SK-N-SH (cell line): ENCODE results near the gene DMGDH.

Experiments used
- EZH2phosphoT487 ChIP-seq: fragments of 200-600 bp; sonication (generic); IDR thresholded peaks from 2 replicates; pipeline ENCODE4 v1.6.1; 2017; ENCODE audit warnings: low read depth, mixed run types, mild to moderate bottlenecking, antibody characterized with exemption, moderate library complexity, borderline replicate concordance
- JUND ChIP-seq: IDR thresholded peaks from 2 replicates; pipeline ENCODE4 v1.4.0; 2012
- MXI1 ChIP-seq: IDR thresholded peaks from 2 replicates; pipeline ENCODE4 v1.6.1; 2012; ENCODE audit warnings: mild to moderate bottlenecking, low read depth, low read length, improper control_type of control experiment
- TF ChIP-seq, protein P1 (sequence below): IDR thresholded peaks from 2 replicates; pipeline ENCODE4 v1.4.0; 2012; ENCODE audit warnings: low read depth, borderline replicate concordance
- TF ChIP-seq, protein P2 (sequence below): fragments of 200-600 bp; sonication (generic); IDR thresholded peaks from 2 replicates; pipeline ENCODE4 v1.6.1; 2017; ENCODE audit warnings: antibody characterized with exemption, mild to moderate bottlenecking, moderate library complexity
- TF ChIP-seq, protein P3 (sequence below): IDR thresholded peaks from 2 replicates; pipeline ENCODE4 v1.6.1; 2012; ENCODE audit warnings: mild to moderate bottlenecking, low read depth, low read length, moderate library complexity

DNA sequence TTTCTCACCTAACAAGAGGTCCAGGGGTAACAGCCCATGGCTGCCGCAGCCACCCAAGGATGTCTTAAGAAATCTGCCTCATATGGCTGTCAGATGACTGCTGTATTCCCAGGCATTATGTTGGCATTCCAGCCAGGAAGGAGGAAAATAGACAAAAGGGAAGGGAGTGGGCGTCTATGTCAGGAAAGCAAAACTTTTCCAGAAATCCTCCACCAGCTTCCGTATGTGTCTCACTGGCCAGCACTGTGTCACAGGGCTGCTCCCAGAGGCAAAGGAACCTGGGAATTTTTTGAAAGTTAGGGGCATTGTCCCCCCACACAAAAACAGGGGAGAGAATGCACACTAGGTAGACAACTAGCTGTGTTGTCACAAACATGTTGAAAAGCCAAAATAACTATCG, 7.3 kb upstream of the DMGDH start:
- TF ChIP-seq, protein P1, sequence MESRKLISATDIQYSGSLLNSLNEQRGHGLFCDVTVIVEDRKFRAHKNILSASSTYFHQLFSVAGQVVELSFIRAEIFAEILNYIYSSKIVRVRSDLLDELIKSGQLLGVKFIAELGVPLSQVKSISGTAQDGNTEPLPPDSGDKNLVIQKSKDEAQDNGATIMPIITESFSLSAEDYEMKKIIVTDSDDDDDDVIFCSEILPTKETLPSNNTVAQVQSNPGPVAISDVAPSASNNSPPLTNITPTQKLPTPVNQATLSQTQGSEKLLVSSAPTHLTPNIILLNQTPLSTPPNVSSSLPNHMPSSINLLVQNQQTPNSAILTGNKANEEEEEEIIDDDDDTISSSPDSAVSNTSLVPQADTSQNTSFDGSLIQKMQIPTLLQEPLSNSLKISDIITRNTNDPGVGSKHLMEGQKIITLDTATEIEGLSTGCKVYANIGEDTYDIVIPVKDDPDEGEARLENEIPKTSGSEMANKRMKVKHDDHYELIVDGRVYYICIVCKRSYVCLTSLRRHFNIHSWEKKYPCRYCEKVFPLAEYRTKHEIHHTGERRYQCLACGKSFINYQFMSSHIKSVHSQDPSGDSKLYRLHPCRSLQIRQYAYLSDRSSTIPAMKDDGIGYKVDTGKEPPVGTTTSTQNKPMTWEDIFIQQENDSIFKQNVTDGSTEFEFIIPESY = no peak
- TF ChIP-seq MXI1 = no peak
- TF ChIP-seq EZH2phosphoT487 = no peak
- no peak for TF ChIP-seq JUND
- TF ChIP-seq, protein P2, sequence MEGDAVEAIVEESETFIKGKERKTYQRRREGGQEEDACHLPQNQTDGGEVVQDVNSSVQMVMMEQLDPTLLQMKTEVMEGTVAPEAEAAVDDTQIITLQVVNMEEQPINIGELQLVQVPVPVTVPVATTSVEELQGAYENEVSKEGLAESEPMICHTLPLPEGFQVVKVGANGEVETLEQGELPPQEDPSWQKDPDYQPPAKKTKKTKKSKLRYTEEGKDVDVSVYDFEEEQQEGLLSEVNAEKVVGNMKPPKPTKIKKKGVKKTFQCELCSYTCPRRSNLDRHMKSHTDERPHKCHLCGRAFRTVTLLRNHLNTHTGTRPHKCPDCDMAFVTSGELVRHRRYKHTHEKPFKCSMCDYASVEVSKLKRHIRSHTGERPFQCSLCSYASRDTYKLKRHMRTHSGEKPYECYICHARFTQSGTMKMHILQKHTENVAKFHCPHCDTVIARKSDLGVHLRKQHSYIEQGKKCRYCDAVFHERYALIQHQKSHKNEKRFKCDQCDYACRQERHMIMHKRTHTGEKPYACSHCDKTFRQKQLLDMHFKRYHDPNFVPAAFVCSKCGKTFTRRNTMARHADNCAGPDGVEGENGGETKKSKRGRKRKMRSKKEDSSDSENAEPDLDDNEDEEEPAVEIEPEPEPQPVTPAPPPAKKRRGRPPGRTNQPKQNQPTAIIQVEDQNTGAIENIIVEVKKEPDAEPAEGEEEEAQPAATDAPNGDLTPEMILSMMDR = no peak
- TF ChIP-seq, protein P3, sequence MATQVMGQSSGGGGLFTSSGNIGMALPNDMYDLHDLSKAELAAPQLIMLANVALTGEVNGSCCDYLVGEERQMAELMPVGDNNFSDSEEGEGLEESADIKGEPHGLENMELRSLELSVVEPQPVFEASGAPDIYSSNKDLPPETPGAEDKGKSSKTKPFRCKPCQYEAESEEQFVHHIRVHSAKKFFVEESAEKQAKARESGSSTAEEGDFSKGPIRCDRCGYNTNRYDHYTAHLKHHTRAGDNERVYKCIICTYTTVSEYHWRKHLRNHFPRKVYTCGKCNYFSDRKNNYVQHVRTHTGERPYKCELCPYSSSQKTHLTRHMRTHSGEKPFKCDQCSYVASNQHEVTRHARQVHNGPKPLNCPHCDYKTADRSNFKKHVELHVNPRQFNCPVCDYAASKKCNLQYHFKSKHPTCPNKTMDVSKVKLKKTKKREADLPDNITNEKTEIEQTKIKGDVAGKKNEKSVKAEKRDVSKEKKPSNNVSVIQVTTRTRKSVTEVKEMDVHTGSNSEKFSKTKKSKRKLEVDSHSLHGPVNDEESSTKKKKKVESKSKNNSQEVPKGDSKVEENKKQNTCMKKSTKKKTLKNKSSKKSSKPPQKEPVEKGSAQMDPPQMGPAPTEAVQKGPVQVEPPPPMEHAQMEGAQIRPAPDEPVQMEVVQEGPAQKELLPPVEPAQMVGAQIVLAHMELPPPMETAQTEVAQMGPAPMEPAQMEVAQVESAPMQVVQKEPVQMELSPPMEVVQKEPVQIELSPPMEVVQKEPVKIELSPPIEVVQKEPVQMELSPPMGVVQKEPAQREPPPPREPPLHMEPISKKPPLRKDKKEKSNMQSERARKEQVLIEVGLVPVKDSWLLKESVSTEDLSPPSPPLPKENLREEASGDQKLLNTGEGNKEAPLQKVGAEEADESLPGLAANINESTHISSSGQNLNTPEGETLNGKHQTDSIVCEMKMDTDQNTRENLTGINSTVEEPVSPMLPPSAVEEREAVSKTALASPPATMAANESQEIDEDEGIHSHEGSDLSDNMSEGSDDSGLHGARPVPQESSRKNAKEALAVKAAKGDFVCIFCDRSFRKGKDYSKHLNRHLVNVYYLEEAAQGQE = no peak
